Measurements from ENCODE around the gene ATP6V1C2.

GRCh38 chr2:10753156-10753555 is 31.7 kb downstream of the ATP6V1C2 start:
- TF ChIP-seq CTCF (IDR thresholded peaks at IDR 0.05) (no peak), POLR2A (IDR thresholded peaks at IDR 0.05) (no peak)

Data from body of pancreas (tissue), 4 donors.